Stomach smooth muscle (tissue), 2 donors: Measurements from ENCODE around the gene XPNPEP1.

Experiments used
- H3K27ac ChIP-seq: one replicate; pipeline ENCODE4 v1.7.0; 2013; ENCODE audit warnings: mild to moderate bottlenecking, low read length, inconsistent platforms
- H3K27me3 ChIP-seq, 2 donors: one replicate each; pipeline ENCODE4 v1.7.0; 2013; ENCODE audit warnings: low read length in 2 of 2; ENCODE audit not compliant: insufficient read depth in 2 of 2, control insufficient read depth in 1 of 2
- H3K36me3 ChIP-seq, 2 donors: one replicate each; pipeline ENCODE4 v1.7.0; 2013; ENCODE audit warnings: low read length in 2 of 2; ENCODE audit not compliant: control insufficient read depth in 2 of 2, insufficient read depth in 2 of 2
- H3K4me1 ChIP-seq: one replicate; pipeline ENCODE4 v1.7.0; 2013; ENCODE audit warnings: low read length; ENCODE audit not compliant: control insufficient read depth, insufficient read depth
- H3K4me3 ChIP-seq, 2 donors: one replicate each; pipeline ENCODE4 v1.7.0; 2013; ENCODE audit warnings: low read length in 2 of 2
- H3K9ac ChIP-seq, 2 donors: one replicate each; pipeline ENCODE4 v1.7.0; 2013; ENCODE audit warnings: low read length in 2 of 2, mild to moderate bottlenecking in 1 of 2
- H3K9me3 ChIP-seq, 2 donors: one replicate each; pipeline ENCODE4 v1.7.0; 2013; ENCODE audit warnings: low read length in 2 of 2; ENCODE audit not compliant: control insufficient read depth in 2 of 2
- donor health status: healthy.
- donor health status: Pancreatic carcinoma.

The XPNPEP1 gene

DNA sequence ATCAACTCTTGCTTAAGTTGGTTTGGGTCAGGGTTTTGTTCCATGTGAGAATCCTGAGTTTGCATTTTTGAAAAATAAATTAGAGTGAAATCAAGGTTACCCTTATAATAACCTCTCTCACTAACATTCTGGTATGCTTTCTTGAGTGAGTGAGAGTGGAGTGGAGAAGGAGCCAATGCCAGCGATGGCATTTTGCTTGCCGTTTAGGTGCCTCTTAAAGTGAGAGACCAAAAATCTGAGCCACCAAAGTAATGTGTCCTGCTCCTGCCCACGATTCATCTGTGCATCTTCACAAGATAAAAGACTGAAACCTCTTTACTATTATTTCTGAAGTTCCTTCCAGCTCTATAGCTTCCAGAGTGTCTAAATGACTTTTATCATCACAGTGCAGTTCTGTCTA, 23.4 kb upstream of the XPNPEP1 start:
- peaks cover 1% of the 10 kb centered on the region for H3K4me1 ChIP-seq
- H3K27me3 ChIP-seq = no peaks in the 10 kb centered on the region
- no peak overlapping the region for H3K9ac ChIP-seq
- H3K36me3 ChIP-seq = no peaks in the 10 kb centered on the region
- H3K27ac ChIP-seq = no peak overlapping the region
- no peaks in the 10 kb centered on the region for H3K9me3 ChIP-seq
- H3K4me3 ChIP-seq = no peak overlapping the region

DNA sequence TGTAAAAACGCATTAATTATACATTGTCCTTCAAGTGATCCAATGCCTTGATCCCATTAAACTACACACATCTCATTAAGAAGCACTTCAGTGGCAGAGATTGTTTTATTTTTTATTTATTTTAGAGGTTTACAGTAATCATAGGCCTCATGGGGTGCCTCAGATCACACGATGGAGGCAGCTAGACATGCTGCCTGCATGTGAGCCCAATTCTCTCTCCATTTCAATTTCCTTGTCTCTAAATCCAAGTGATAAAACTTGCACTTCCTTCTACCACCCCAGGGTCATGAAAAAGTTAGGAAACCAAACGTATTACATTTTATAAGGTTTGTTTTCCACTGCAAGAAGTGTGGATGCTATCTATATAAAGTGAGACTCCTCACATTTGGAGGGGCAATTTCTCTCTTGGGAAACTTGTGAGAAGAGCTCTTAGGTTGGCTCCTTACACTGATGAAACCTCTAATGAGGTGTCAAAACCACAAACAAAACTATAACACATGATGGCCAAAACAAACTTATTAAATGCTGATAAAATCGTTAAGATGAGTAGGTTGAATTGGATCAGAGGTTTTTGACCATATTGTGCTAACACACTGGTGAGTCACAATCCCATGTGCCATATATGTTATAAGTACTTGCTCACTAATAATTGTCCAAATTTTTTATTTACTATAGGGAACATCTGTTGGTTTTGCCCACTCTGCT, 22.3 kb upstream of the XPNPEP1 start:
- no peaks in the 10 kb centered on the region for H3K36me3 ChIP-seq
- no peaks in the 10 kb centered on the region for H3K27me3 ChIP-seq
- H3K27ac ChIP-seq = no peak overlapping the region
- H3K9me3 ChIP-seq = no peaks in the 10 kb centered on the region
- no peak overlapping the region for H3K4me3 ChIP-seq
- peaks cover 2% of the 10 kb centered on the region for H3K4me1 ChIP-seq
- H3K9ac ChIP-seq = no peak overlapping the region

DNA sequence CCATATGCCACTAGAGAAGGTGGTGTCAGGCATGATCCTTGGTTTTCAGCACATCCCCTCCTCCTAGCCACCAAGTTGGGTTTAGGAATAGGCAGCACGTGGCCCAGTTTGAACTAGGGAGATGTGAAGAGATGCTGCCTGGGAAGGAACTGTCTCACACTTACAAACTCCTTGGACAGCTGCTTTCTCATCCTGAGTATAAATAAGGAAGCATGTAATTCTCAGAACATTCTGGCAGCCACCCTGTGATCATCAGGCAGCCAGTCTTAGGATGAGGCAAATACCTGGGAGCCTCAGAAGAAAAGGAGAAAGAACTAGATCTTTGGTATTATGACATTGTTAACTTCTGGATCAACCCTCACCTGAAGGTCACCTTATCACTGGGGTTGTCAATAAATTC, 21.3 kb upstream of the XPNPEP1 start:
- H3K27me3 ChIP-seq = no peaks in the 10 kb centered on the region

DNA sequence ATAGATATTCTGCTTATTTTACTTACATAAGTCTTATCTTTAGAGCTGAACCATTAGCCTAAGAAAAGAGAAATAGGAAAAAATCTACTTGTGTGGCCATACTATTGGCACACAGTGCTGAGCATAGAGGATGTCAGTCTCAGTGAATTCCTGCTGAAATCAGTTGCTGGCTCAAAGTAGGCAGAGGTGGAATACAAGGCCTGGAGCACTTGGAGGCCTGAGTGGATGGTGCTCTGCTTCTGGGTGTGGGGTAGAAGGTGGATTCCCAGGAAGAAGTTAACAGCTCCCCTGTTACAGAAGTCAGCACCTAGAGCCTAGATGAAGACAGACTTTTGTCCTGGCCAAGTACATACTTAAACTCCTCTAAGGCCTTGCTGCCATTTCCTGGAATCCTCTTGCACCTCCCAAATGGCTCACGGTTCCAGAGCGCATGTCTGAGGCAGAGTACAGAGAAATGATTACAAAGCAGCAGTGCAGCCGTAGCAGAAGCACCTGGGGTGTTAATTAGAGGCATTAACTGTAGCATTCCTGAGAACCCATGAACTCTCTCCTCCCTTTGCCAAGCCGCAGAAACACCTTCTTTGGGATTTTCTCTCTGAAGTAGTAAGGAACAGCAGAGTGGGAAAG, 18.0 kb upstream of the XPNPEP1 start:
- H3K27me3 ChIP-seq = no peaks in the 10 kb centered on the region
- H3K9ac ChIP-seq = no peak overlapping the region
- H3K9me3 ChIP-seq = no peaks in the 10 kb centered on the region
- no peak overlapping the region for H3K4me3 ChIP-seq
- peaks cover 2% of the 10 kb centered on the region for H3K4me1 ChIP-seq
- no peak overlapping the region for H3K27ac ChIP-seq
- no peaks in the 10 kb centered on the region for H3K36me3 ChIP-seq

More for the DNA sequence above, 21.3 kb upstream of the XPNPEP1 start:
- Histone ChIP-seq H3K4me1 (peaks cover 2% of the 10 kb centered on the region), H3K27ac (no peak overlapping the region), H3K4me3 (no peak overlapping the region), H3K9me3 (no peaks in the 10 kb centered on the region), H3K9ac (no peak overlapping the region), H3K36me3 (no peaks in the 10 kb centered on the region)

GRCh38 chr10:109940553-109940952, 17.2 kb upstream of the XPNPEP1 start:
- no peak overlapping the region for H3K4me3 ChIP-seq
- no peak overlapping the region for H3K9ac ChIP-seq
- H3K9me3 ChIP-seq = no peaks in the 10 kb centered on the region
- no peak overlapping the region for H3K27ac ChIP-seq
- no peaks in the 10 kb centered on the region for H3K27me3 ChIP-seq
- H3K4me1 ChIP-seq = peaks cover 2% of the 10 kb centered on the region
- H3K36me3 ChIP-seq = no peaks in the 10 kb centered on the region

DNA sequence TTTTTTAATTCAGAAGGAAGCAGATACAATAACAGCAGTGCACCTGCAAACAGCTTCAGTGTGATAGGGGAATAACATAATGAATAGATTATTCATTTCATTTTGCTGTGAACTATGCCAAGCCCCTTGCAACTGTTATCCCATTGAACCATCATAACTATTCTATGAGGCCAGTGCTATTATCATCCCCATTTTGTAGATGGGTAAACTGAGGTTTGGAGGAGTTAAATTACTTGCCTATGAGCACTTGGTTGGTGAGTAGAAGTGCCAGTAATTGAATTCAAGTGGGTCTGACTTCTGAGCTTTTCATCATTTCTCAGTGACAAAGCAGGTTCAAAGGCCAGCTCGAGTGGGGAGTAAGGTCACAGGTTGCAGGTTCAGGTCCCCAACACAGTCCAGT, 16.8 kb upstream of the XPNPEP1 start:
- Histone ChIP-seq H3K27me3 (no peaks in the 10 kb centered on the region), H3K36me3 (no peaks in the 10 kb centered on the region), H3K4me3 (no peak overlapping the region), H3K9me3 (no peaks in the 10 kb centered on the region), H3K9ac (no peak overlapping the region), H3K27ac (no peak overlapping the region), H3K4me1 (peaks cover 3% of the 10 kb centered on the region)

- Histone ChIP-seq H3K9me3 (no peaks in the 10 kb centered on the region), H3K36me3 (no peaks in the 10 kb centered on the region), H3K27me3 (no peaks in the 10 kb centered on the region), H3K27ac (no peak overlapping the region), H3K4me3 (no peak overlapping the region), H3K9ac (no peak overlapping the region), H3K4me1 (peaks cover 8% of the 10 kb centered on the region)
These were observed 16.1 kb upstream of the XPNPEP1 start for GRCh38 chr10:109939315-109939961.

GRCh38 chr10:109937460-109938065, 14.3 kb upstream of the XPNPEP1 start:
- no peak overlapping the region for H3K4me3 ChIP-seq
- H3K27ac ChIP-seq = no peak overlapping the region
- H3K4me1 ChIP-seq = peaks cover 8% of the 10 kb centered on the region
- peaks cover 0 to 2% of the 10 kb centered on the region in 2 donors for H3K27me3 ChIP-seq
- no peaks in the 10 kb centered on the region for H3K9me3 ChIP-seq
- H3K36me3 ChIP-seq = no peaks in the 10 kb centered on the region
- no peak overlapping the region for H3K9ac ChIP-seq

DNA sequence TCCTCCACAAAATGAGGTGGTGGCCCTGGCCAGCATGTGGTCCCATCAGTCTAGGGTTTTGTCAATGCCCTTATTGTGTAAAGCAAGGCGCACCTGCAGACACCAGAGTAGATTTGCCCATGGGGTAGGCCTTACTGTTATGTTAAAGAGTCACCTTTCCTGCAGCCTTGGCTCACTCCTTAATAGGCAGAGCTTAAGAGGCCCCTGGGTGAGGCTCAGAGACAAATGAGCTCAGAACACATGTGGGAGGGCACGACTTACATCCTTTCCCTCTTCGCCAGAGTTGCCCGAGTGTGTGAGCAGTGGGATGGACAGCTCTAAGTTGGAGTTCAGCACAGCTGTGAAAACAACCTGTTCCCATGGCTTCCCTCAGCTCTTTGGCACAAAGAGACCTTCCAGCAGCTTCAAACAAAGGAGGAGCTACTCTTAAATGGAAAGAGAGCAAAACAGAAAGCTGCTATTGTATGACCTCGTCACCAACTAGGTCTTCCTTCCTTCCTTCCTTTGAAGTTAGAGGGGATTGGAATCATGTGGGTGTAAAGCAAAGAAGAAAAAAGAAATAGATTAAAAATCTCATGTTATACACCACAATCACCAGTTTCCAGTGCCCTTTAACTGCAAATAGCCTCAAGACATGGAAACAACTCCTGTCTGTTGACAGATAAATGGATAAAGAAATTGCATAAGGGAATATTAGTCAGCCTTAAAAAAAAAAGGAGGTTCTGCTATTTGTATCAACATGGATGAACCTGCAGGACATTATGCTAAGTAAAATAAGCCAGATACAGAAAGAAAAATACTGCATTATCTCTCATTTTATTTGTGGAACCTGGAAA, 11.9 kb upstream of the XPNPEP1 start:
- peaks cover 0 to 2% of the 10 kb centered on the region in 2 donors for H3K27me3 ChIP-seq
- peak overlapping the region; percentile 24 for H3K27ac ChIP-seq
- H3K36me3 ChIP-seq = no peaks in the 10 kb centered on the region
- H3K4me3 ChIP-seq = peak overlapping the region in 1 of 2 donors; percentile 3
- no peaks in the 10 kb centered on the region for H3K9me3 ChIP-seq
- H3K4me1 ChIP-seq = peaks cover 6% of the 10 kb centered on the region
- no peak overlapping the region for H3K9ac ChIP-seq

DNA sequence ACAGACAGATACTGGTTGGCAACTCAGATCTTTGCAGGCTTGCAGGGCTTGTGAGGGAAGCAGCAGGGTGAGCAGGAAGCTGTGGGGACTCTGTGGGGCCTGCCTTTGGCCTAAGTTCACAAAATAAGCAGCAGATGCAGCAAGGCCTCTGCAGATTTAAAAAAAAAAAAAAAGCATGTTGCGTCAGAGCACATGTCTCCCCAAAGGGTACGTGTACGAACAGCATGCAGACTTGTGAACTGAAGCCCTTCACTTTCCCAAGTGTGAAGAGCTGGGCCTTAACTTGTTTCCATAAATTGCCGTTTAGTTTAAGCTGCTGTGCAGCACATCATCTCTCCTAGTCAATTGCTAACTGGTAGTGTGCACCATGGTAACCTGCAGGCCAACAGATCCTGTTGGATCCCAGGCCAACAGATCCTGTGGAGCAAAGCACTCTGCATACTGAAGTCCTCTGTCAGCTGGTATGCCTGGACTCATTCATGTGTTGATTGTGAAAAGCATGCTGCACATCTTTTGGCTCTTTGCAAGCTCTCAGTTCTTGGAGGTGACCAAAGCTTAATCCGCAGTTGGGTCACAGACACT, 10.8 kb upstream of the XPNPEP1 start:
- H3K4me3 ChIP-seq = no peak overlapping the region
- peaks cover 0 to 2% of the 10 kb centered on the region in 2 donors for H3K27me3 ChIP-seq
- H3K9me3 ChIP-seq = no peaks in the 10 kb centered on the region
- no peak overlapping the region for H3K27ac ChIP-seq
- H3K9ac ChIP-seq = no peak overlapping the region
- H3K4me1 ChIP-seq = peaks cover 6% of the 10 kb centered on the region
- no peaks in the 10 kb centered on the region for H3K36me3 ChIP-seq
